GM21526 (cell line): ENCODE measurements around the gene FBXW8.

ENCODE experiments used
- ATAC-seq: cut with Tn5 transposase; IDR thresholded peaks from one replicate; pipeline ENCODE4 v1.9.1; 2021; ENCODE audit warnings: moderate library complexity; ENCODE audit not compliant: unreplicated experiment, low FRiP score

FBXW8 gene

DNA sequence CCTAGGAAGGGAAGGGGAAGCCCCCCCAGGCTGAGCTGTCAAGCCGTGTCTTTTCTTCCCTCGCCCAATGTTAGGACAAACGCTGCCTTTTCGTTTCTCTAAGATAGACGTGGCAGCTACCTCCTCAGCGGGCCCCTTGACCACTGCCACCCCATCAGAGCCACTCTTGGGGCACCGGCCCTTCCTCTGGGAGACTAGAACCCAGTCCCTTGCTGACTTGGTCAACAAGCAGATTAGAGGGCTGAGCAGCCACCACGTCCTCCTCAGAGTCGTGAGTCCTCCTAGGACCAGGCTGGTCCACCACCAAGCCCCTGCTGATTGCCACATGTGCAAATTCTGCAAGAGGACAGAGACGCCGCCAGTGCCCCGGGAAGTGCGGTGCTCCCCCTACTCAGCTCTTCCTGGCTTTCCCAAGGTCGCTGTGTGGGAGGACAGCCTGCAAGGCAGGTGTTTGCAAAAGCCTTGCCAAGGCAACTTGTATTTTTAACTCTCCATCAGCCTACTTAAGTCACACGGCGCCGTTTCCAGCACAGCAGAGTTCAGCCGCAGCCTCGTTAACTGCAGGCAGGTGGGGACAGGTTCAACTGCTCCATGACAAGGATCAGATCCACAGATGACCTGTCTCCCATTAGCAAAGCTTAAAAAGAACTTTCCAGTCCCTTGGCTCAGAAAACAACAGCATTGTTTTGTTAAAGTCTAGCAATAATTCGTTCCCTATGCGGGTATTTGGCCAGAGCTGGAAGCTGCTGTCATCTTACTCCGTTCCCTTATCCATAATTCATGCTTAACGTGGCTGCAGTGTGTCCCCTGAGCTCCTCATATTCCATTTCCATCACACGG lies 122.9 kb downstream of the FBXW8 start:
- ATAC-seq, result no peak

DNA sequence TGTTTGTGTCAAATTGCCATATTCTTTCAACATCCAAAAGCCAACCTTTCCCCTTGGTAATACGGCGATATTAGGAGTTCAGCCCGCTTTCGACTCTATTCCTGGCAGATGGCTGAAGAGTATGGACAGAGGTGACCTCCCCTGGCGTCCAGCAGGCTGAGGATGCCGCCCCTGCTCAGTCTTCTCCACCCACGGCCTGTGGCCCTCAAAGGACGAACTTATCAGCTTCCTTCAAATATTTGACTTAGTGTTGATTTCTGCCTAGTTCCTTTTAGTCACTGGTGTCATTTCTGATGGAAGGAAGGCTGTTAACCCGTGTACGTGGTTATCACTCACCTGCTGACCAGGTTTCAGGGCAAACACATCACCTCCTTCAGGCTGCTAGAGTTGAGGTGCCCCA lies 123.5 kb downstream of the FBXW8 start:
- ATAC-seq, result no peak

DNA sequence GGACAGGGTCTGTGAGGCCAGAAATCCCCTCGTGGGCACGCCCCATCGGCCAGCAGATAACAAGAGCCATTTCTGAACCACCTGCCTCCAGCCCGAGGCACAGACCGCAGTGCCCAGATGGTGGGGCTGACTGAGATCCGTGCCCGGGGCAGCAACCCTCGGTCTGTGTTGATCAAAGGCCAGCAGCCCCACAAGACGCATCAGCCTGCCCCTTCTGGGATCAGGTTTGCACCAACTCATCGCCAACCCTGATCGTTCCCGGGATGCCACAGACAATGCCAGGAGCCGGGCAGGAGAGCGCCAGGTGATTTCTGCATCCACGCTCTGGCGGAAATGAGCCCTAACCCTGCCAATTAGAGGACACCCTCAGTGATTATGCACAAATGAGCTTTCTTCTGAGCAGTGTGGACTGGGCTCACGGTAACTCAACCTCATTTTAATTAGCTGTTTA lies 124.0 kb downstream of the FBXW8 start:
- ATAC-seq, result no peak

DNA sequence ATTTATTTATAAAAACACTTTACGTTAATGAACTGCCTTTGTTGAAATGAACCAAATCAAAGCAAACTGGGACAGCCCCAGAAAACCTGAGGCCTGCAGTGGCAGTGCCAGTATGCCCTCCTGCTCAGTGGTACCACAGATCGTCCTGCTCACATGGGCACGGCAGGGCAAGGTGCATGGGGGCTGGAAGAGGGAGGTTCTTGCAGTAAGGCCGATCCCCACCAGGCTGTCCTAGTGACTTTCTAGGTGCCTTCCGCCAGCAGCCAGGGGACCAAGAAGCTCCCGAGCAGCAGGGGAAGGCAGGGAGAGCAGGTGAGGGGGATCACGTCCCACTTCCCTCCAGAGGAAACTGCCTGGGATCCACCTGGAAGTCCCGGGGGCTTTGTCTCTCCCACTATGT lies 124.5 kb downstream of the FBXW8 start:
- no peak for ATAC-seq

DNA sequence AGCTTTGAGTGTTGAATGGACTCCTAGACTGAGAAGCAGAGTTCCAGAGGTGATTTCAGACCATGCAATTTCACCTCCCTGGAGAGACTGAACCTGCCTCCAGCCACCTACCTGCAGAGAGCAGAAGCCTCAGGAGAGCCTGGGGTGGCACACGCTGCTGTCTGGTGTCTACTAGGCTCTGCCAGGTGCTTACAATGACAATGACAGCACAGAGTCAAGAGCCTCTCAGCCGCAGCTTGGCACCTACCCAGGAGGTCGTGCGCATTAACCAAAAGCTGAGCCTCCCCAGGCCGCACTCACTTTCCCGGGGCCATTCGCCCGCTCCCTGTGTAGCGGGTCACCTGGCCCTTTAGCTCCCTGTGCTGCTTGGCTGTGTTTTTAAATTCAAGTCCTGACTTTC lies 125.3 kb downstream of the FBXW8 start:
- no peak for ATAC-seq

DNA sequence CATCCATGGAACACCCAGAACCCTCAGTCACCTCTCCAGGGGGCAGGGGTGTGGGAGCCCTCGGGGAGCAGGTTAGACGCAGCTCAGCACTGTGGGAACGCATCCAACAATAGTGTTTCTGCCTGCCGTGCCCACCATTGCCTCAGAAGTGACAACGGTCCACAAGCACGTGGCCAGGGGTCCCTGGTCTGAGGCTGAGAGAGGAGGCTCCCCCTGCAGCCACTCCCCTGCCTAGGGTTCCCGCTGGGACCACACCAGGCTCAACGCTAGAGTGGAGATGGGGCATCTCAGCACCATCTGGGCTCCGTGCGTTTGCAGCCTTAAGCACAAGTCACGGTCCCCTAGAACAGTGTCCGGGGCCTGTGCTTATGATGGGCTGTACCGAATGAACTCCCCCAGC lies 125.8 kb downstream of the FBXW8 start:
- no peak for ATAC-seq

DNA sequence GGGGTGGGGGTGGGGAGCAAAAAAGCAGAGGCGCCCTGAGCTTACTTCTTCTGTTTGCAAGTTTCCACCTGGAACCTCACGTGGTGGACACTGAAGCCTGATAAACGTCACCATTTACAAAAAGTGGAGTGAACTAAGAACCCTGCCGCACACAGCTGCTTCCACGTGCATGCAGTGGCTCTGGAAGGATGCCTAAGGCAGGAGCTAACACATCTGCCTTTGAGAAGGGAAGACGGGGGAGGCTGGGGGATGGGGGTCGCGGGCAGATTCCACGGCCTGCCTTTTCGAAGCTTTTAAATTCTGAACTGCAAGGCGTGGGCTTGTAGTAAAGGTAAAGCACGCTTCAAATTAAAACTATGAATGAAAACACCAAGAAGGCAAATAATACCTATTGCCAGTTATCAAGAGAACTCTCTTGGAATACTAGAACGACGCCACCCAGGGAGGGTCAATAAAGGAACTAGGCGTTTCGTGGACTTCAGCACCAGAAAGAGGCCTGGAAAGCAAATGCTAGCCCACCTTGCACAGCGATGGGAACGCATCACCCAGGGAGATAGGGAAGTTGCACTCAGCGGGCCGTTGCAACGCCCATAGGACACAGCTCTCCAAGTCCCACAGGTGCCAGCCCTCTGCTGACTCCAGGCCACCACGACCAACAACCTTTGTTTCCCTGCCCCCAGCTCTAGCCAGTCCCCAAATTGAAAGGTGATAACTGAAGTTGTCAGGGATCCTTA lies 126.7 kb downstream of the FBXW8 start:
- no peak for ATAC-seq

DNA sequence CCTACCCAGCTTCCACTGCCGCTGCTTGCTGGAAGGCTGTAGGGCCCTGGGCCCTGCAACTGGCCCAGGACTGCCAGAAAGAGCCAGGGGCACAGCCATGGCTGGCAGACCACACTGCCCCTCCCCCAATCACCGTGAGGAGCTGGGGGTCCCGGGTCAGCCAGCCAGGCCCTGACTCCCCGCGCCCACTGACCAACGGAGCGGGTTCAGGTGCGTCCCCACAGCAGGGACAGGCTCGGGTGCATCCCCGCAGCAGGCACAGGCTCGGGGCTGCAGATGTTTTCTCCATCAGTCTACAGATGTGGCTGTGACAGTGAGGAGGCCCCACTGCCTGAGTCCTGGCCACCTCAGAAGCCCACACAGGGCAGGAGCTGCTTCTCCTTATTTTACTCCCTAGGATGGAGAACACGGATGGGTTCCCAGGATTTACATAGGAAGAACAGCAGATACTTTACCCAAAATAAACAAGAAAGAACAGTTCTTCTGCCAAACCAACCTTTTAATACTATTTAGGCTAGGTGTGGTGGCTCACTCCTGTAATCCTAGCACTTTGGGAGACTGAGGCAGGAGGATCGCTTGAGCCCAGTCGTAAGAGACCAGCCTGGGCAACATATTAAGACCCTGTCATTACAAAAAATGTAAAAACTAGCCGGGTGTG lies 127.4 kb downstream of the FBXW8 start:
- no peak for ATAC-seq

DNA sequence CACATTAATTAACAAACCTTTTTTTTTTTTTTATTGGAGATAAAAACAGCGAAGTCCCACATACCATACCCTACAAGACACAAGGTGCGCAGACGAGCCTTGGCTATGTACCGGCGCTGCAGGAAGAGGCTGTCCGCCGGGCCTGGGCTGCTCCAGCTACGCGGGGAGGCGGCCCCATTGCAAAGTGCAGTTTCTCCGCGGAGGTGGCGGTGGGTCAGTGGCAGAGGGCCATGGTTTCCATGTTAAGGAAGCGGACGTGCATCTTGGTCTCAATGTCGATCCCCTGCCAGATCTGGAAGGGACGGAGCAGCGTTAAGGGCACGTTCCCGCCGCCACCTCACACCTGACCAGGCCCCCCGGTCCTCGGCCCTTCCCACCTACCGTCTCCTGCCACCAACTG lies 128.2 kb downstream of the FBXW8 start:
- no peak for ATAC-seq

DNA sequence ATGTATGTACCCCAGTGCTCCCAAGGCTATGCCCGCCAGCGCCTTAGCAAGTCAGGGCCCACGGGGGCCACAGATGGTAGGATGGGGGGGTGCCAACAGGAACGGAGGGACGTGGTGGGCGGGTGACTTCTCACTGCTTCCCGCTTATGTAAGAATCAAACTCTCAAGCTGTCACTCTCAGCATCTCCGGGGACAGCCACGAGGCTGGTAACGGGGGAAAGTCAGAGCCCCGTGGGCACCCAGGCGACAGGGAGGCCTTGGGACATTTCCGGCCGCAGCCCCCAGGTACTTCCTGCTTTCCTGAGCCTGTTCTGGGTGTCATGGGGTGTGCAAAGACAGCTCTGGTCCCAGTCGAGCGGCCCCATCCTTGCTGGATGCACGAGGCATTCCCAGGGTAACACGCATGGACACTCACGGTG lies 129.2 kb downstream of the FBXW8 start:
- no peak for ATAC-seq

DNA sequence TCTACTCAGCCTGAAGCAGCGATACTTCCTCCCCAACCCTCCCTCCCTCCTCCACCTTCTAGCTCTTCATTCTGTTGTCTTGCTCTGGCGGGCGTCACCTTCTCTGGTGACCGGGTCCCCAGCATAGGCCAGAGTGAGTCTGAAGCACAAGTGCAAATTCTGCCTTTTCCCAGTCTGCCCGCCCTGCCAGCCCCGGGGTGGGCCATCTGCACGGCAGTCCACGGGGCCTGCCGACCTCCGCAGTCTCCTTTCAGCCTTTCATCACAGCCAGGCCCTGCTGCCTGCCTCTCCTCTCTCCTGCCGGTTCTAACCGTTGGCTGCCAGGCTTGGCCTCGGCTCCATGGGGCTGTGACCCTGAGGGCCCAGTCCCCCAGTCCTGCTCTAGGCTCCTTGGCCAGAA lies 129.7 kb downstream of the FBXW8 start:
- ATAC-seq, result no peak

DNA sequence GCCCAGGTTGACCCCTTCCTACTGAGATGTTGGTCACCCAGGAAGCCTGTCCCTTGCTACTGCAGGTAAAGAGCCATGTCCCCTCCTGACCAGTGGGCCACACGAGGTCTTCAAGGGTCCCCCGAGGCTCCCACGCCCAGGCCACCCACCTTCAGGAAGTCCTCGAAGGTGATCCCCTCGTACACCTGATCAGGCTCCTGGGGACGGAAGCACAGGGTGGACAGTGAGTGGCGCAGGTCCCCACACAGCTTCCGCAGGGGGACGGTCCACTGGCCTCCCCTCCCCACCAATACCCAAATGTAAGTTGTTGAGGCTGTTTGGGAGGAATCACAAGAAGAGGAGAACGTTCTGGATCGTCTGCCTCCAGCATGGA lies 131.0 kb downstream of the FBXW8 start:
- ATAC-seq, result no peak

DNA sequence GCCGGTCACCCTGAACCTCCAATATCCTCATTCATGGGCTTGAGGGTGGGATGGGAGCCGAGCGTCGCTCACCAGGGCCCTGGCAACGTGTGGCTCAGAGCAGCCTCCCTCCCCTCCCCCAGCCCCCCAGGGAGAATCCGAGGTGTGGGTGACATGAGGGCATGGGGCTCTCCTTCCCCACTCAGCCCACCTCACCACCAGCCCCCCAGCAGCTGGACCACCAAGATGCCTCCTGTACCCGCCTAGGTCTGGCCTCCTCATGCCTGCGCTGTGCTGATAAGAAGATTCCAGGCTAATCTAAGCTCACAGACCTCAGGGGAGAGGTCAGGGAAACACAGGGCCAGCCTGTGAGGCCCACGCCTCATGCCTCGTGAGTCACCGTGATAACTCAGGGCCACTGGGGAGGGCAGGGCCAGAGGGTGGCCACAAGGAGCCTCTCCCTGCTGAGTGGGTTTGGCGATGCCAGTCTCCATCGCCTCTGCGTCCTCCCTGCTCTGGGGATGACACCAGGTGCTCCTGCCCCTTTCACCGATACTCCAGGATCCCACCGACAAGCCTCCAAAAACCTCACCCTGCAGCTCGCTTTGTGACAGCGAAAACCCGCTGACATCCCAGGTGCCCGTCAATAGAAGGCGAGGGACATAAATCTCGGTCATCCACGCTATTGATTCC lies 131.6 kb downstream of the FBXW8 start:
- no peak for ATAC-seq

DNA sequence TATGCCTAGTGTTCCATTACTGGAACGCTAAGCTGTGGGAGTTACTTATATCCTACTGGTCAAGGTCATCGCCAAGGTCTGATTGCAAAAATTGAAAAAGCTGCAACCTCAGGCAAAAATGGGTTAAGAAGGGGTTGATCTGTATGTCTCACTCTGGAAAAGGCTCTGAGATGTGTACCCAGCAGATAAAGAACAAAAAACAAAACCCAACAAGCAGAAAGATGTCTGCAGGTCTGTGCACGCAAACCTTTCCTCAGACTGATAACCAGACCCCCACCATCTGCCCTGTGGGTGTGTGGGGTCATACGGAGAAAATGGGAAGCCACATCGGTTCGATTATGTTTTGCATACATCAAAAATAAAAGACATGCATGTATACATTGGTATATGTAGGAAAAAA lies 132.1 kb downstream of the FBXW8 start:
- no peak for ATAC-seq

DNA sequence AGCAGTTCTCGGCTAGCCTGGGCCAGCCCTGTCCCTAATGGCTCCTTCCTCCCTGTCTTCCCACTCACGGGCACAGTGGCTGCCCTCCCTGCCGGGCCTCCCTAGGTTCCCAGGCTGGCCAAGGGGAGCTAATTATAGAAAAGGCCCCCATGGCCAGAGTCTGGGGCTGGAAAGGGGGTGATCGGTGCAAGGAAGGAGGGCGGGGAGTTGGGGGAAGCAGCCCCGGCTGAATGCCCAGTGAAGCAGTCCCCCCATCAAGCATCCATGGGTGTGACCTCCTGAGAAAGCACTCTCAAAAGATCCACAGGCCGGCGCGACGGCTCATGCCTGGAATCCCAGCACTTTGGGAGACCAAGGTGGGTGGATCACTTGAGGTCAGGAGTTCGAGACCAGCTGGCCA lies 133.6 kb downstream of the FBXW8 start:
- ATAC-seq, result no peak

DNA sequence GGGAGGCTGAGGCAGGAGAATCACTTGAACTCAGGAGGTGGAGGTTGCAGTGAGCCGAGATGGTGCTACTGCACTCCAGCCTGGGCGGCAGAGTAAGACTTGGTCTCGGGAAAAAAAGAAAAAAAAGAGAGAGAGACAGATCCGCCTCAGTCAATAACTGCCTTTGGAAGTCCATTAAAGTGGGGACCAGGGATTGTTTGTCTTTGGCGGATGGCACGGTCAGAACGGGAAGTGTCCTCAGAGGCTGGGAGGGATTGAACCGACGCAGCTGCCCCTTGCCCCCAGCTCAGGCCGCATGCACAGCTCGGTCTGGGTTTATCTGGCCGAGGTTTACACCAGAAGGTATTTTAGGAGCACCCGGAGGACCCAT lies 134.0 kb downstream of the FBXW8 start:
- no peak for ATAC-seq

DNA sequence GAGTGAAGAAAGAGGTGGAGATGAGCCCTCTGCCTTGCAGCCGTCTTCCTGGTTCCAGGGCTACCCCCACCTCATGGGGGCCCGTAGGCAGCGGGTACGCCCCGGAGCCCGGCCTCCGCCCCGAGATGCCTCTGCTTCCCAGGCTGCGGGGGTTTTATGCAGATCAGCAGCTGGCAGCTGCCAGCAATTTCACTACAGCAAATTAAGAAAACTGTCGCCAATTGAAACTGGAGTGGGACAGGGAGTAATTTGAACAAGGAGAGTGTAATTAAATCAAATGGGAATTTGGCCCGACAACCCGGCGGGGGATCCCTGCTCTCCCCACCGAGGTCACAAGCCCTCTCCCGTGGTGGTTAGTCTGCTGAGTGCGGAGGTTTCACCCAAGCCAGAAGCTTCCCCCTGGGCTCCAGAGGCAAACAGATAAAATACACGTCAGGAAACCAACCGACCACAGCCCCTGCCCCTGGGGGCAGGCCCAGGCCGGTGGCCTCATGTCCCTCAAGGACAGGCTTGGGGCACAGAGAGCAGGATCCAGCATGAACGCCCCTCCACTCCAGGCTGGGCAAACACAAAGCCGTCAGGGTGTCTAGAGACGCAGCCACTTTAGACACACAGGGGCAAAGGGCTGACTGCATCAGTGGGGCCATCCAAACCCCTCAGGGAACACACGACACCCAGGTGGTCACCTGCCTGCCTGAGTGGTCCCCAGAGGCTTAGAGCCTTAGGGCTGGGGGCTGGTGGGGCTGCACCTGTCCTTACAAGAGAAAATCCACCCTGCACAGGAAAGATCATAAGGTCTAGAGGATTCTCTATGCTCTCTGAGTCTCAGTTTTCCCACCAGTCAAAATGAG lies 134.6 kb downstream of the FBXW8 start:
- no peak for ATAC-seq

DNA sequence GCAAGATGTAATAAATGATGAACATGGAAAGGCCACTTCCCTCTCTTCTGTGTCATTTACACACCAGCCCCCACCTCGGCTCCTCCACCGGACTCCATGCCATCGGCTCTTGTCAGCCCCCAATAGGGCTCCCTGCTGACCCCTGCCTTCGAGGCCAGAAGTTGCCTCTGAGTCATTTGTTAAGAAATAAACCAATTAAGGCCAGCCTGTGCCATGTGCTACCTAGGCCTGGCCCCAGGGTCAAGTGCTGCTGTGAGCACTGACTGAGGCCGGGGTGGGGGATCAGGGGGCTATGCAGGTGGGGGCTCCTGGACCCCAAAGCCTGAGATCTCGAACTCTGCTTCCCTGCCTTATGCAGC lies 135.2 kb downstream of the FBXW8 start:
- ATAC-seq, result no peak

DNA sequence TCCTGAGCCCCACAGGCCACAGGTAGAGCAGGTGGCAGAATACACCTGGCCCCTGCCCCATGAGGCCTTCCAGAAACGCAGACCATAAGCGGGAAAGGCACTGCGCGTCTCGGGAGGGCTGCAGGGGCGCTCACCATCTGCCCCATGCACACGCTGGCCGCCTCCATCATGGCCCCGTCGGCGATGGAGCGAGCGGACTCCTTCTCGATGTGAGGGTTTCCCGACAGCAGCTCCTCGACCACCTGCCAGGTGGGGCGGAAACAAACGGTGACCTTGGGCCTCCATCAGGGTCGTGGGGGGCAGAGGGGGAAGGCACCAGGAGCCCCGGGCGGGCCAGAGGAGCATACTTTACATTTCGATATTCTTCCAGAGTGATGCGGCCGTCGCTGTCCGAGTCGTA lies 135.7 kb downstream of the FBXW8 start:
- no peak for ATAC-seq

DNA sequence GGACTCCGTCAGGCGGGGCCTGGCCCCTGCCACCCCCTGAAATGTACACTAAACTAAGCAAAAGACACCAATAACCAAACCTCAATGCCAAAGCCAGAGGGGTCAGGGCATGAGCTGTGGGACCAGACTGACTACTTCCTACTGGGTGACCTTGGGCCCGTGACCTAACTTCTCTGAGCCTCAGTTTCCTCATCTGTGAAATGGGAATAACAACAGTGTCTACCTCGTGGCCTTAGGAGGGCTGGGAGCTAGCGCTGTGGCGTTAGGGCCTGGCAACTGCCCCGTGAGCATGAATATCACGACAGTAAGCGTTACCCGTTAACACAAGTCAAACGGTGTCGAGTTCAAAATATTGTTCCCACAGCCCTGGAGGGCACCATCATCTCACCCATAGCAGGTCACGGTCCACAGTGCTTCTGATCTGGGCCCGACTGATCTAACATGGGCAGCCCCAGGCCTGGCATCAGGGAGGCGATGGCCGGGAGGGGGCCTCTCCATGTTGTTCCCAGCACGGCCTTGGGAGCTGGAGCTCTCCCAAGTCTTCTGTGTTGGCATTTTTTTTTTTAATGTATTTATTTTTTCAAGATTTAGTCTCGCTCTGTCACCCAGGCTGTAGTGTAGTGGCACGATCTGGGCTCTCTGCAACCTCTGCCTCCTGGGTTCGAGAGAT lies 136.2 kb downstream of the FBXW8 start:
- no peak for ATAC-seq
